HG03135 (cell line): Measurements from ENCODE around the gene ACOX1.

Experiments used
- ATAC-seq: cut with Tn5 transposase; IDR thresholded peaks from one replicate; pipeline ENCODE4 v1.9.1; 2021; ENCODE audit warnings: mild to moderate bottlenecking, moderate library complexity; ENCODE audit not compliant: unreplicated experiment

ACOX1 gene

DNA sequence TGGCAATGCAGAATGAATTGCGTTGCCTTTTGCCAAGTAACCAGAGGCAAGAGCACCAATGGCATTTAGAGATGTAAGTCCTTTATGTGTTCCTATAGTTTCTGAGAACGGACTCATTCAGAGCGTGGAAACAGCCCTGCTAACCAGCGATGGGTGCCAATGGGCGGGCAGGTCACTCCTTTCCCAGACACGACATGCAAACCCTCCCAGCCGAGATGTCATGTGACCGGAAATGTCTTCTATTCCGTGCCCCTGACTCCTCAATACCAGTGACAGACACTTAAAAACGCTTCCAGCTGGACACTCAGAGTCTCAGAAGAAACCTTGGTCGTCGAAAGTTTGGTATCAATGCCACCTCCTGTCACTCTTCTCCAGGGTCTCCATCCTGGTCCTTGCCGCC lies 41.3 kb downstream of the ACOX1 start:
- no peak for ATAC-seq

DNA sequence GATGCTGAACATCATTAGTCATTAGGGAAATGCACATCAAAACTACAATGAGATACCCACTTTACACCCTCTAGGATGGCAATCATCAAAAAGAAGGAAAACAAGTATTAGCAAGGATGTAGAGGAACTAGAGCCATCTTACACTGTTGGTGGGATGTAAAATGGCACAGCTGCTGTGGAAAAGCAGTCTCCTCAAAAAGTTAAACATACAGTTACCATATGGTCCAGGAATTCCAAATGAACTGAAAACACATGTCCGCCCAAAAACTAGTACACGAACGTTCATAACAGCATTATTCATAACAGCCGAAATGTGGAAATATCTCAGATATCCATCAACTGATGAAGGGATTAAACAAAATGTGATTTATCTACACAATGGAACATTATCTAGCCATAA lies 45.2 kb downstream of the ACOX1 start:
- ATAC-seq, result no peak

DNA sequence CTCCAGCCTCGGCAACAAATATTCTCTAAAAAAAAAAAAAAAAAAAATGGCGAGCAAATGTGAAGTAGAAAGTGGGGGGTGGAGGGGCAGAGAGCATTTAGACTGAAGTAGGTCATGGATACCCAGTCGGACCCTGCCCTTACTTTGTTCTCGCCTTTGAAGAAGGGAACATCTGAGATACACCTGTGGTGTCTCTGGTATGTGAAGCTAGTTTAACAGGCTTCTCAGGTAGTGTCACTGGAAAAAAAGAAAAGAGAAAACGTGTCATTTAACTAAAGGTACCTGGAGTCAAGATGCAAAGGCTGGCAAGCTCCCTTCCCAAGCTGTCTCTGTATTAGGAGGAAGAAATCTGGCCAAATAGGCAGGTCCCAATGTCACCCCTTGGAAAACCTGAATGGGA lies 46.1 kb downstream of the ACOX1 start:
- ATAC-seq, result no peak

DNA sequence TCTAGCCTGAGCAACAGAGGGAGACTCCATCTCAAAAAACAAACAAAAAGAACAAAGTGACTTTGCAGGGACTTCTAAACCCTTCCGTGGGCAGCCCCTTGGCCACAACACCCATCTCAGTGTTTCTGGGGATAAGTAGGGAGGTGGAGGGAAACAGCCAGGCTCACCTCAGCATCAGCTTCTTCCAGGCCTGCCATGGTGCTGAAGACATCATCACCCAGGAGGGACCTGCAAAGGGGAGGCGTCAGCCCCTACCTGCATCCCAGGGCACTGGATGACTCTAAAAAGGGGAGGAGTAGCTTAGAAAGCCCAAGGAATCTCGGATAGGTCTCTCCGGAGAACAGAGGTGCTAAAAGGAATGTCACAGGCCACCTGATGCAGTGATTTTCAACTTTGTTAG lies 47.9 kb downstream of the ACOX1 start:
- no peak for ATAC-seq

DNA sequence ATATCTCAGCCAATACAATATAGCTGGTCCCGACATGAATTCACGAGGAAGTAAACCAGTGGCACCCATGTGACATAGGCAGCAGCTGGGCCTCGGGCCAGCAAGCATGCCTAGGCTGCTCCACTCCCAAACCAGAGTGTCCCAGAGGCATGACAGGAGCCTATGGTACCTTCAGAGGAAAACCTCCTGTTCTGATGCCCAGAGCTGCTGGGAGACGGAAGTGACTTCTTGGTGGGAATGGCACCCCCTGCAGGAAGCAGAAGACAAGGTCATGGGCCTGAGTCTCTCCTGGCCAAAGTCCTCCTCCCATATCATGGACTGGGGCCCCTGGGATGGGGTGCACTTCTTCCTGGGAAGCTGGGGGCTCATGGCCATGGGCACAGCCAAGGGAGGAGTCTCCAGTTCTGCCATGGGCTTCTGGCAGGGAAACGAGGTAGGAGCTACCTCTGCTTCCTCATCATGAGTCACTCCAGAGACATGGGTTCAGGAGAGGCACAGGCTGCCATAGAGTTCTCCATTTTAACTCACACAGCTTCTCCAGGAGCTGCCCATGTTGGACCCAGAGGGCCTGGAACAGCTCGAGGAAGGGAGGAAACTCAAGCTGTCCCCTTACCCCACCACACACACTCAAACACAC lies 51.6 kb downstream of the ACOX1 start:
- ATAC-seq, result no peak

DNA sequence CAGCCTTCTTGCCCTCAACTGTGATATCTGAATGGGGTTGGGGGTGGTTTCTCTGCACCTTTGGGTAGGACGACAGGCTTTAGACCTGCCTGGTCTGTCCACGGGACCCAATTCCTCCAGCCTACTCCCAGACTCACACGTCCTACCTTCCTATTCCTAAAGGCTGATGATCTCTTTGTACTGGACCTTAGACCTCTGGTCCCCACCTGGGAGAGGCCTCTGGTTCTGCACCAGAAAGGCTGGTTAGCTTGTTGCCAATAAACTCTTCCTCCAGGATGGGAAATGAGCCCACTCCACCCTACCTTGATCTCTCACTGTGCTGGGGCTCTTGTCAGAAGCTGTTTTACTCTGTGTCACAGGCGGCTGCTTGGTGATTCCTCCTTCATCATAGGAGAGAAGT lies 52.5 kb downstream of the ACOX1 start:
- no peak for ATAC-seq

DNA sequence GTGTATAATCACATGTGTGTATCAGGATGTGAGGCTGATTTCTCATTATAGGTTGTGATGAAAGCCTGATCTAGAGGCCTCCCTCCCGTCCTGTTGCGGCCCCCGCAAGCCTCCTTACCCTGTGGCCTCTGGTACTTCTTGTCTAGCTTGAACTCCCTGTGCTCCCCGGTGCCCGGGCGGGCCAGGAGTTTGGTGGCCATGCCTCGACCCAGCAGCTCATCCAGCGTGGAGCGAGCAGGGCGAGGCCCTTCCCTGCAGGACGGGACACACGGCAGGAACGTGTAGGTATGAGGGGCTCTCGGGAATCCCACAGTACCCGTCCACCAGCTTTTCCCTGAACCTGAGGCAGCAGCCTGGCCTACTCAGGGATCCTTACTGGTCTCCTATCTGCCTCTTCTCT lies 53.1 kb downstream of the ACOX1 start:
- ATAC-seq, result no peak

DNA sequence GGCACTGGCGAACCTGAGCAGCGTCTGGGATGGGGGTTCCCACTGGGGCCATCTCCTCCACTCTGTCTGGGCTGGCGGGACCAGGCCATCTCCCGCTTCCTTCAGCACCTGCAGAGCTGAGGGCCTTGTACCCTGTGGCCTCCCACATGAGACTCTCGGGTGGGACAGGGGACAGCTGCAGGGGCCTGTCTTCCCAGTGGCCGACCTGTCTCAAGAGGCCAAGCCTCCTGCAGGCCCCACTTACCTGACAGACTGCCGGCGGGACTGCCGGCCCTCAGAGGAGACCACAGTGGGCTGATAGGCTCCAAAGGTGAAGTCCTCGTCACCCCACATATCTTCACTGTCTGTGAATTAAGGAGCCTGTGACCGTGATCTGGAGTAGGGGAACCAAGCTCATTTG lies 53.9 kb downstream of the ACOX1 start:
- ATAC-seq, result no peak

DNA sequence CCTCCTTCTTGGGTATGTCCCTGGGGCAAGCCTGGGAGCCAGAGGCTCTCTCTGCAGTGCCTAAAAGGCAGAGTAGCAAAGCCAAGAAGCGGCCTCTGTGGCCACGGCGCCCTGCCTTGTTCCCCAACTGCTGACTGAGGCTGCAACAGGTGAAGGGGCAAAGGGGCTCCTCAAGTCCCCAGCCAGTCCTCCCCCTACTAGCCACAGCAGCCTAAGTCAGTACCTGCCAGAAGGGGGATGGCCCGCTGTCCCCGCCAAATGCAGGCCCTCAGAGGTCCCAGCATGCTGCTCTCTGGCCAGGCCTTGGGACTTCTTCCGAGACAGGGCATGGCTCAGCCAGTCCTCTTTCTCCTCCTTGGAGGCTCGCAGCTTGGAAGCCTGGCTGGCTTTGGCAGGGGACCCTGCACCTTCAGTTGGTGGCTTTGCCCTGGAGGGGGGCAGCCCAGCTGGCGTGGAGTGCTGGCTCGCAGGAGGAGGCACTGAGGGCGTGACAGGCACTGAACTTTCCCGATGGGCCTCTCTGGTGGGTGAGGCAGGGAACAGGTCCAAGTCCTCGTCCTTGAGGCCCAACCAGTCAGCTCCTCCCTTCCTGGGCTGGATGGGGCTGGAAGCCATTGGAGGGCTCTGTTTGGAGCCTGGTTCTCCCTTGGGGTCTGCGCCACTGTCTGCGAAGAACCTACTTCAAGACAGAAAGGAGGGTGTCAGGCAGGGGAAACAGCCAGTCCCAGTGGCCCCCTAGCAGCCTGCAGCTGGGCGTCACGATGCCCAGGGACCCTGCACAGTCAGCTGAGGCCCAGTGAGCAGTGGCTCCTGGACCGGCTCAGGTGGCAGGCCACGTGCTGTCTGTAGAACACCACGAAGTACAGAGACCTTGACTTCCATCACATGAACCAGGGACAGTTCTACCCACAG lies 55.7 kb downstream of the ACOX1 start:
- no peak for ATAC-seq

DNA sequence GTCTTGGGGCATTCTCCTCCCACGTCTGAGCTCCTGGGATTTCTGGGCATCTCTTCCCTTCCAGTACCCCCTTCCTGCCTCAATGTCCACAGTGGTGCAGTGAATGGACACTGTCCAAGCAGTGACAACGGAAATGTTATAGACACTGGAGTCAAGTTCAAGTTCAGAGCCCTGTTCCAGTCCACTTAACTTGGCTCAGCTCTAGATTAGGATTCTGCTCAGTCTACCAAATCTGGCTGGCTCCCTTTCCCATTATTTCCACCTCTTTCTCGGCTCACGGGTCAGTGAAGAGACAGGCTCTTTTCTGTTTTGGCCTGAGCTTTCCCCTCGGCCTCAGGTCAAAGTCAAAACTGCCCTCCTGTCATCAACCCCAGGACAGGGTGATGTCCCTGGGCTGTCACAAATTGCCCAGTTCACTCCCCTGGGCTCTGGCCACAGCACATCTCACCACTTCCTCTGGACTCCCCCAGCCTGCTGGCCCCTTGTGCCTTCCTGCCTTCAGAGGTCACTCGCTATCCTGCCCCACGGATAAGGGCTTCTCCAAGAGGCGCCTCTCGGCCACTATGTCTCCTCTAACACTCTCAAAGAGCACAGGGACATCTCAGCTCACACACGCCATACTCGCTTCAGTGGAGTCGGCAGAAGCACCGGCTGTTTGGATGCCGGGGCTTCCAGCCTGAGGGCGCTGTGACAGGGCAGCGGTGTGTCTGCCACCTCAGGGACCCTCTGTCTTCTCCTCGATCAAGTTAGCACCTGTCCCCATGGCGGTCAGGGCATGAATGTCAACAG lies 56.6 kb downstream of the ACOX1 start:
- no peak for ATAC-seq

DNA sequence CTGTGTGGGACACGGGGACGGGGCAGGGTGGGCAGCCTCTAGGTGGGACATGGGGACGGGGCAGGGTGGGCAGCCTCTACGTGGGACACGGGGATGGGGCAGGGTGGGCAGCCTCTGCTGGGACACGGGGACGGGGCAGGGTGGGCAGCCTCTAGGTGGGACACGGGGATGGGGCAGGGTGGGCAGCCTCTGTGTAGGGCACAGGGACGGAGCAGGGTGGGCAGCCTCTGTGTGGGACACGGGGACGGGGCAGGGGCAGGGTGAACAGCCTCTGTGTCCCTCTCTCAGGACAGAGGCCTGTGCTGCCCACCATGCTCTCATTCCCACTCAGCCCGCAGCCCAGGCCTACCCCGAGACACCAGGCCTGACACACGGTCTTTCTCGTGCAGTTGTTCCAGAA lies 57.4 kb downstream of the ACOX1 start:
- no peak for ATAC-seq

DNA sequence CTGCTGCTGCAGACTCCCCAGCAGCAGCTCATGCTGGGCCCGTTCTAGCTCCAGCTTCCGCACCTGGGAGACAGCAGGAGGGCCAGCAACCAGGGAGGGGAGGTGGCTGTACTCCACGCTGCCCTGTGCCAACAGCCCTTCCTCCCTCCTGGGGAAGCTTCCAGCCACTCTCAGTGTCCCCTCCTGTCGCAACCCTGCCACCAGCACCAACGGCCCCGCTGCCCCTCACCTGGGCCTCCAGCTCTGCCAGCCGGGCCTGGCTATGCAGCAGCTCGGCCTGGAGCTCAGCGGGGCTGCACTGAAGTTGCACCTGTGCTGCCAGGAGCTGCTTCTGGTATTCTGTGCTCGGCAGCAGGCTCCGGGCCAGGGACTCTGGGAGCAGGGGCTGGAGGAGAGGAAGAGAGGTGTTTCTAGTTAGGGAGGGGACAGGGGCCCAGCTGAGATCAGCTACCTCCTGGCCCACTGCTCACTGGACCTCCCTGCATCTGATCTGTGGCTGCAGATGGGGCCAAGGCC lies 58.9 kb downstream of the ACOX1 start:
- ATAC-seq, result no peak

DNA sequence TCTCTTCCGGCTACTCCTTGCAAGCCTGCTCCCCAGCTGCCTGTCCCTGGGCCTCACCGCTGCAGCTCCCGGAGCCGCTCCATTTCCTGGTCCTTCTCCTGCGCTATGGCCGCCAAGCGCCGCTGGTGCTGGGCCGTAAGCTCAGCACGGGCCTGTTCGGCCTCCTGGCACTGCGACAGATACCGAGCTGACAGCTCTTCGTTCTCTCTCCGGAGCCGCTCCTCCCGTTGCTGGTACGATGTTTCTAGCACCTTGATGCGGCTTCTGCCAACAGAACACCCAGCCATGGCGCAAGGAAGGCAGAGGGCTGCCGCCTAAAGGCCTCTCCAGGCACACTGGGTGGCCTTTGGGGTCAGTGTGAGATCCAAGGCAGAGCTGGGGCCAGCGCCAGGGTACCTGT lies 59.4 kb downstream of the ACOX1 start:
- ATAC-seq, result no peak

DNA sequence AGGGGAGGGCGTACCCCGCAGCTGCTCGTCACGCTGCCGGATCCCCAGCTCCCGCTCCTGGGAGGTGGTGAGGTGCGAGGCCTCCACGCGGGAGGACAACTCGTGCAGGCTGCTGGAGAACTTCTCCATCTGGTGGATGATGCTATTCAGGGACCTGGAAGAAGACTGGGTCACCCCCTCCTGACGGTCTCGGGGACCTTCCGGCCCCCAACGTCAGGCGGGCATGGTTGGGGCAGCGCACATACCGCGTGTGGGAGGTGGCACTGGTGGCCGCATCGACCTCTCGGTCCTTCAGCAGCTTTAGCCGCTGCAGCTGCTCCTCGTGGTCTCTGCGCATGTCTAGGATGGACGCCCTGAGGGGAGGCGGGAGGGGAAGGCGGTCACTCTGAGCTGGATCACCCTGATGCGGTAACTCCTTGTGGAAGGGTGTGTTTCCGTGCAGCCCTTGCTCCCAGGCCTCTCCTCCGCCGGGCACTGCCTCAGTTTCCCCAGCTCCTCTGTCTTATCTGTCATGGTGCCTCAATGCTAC lies 61.0 kb downstream of the ACOX1 start:
- no peak for ATAC-seq

DNA sequence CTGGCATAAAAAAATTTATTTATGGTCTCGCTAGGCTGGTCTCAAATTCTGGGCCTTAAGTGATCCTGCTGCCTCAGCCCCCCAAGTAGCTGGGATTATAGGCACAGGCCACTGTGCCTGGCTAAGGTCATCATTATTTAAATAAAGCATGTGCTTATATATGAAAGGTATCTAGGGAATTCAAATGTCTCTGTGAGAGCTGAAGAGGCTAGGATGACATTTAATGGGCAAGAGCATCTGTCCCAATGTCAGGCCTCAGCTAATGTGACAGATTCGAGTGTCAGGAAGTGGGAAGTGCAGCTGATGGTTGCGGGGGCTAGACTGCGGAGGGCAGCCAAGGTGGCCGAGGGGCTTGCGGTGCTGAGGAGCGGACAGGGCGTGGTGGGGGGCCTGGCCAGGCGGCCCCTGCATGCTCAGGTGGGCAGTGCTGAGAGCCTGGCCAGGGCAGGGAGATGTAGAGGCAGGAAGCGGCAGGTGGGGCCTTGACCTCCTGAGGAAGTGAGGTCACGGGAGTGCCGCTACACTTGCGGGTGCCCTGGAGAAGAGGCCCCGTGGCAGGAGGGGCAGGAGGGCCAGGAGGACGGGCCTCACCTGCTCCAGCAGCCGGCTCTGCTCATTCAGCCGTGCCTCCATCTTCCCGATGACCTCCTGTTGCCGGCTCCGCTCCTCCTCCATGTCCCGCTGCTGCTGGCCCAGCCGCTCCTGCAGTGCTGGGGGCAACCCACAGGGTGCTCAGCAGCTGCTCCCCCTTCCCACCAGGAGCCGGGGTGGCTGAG lies 61.6 kb downstream of the ACOX1 start:
- ATAC-seq, result no peak

DNA sequence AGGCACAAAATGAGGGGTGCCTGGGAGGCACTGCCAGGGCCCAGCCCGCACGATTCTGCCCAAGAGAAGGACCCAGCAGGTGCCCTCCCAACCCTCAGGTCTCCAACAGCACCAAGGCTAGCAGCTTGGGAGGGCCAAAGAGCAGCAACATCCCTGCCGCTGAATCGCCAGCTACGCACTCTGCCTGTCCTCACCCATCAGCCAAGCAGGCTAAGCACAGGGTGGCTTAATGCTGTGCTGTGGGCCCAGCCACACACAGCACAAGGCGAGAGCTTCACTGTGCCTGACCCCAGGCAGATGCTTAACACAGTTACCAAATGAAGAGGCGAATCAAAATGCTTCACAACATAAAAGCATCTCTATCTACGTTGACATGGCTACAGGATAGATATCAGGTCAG lies 63.7 kb downstream of the ACOX1 start:
- ATAC-seq, result no peak

DNA sequence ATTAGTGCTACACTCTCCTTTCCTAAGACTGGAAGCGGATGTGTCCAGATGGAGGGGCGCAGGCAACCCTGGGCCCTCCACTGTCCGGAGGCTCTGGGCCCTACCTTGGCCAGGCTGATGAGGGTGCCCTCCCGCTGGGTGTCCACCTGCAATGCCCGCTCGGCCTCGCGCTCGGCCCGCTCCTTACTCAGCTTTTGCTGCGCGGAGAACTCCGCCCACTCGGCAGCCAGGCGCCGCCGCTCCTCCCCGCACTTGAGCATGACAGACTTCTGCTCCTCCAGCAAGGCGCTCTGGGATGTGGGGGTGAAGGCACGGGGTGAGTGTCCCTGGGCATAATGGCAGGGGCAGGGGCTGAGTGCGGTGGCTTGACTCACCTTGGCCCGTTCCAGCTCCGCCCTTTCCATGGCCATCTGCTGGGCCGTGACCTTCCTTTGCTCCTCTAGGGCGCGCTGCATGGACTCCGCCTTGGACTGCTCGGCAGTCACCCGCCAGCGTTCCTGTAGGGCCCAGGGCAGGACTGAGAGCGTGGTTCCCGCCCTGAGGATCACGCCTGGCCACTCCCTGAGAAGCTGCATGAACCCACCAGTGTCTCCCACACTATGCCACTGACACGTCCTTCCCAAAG lies 64.2 kb downstream of the ACOX1 start:
- ATAC-seq, result no peak

DNA sequence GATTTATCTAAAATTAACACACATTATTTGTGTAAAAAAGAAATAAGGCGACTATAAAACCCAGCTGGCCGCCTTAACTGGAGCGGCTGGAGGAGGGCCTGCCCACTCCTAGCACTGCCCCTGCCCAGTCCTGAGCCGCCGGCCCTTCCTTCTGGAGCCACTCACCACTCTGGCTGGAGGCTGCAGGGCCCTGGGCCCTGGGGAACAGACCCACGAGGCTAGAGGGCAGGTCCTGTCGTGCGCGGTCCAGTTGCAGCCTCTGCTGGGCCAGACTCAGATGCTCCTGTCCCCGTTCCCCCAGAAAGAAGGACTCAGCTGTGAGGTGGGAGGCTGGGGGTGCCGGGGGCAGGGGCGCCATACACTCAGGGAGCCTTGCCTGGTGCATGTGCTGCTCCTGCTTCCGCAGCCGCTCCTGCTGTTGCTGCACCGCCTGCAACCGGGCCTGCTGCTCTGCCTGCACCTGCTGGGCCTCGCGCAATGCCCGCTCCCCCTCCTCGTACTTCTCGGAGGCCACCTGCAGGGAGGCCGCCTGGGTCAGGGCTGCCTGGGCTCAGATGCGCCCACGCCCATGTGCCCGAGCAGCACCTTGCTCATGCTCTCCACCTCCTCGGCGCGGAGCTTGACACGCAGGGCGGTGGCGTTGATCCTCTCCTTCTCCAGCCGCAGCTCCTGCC lies 65.3 kb downstream of the ACOX1 start:
- no peak for ATAC-seq

DNA sequence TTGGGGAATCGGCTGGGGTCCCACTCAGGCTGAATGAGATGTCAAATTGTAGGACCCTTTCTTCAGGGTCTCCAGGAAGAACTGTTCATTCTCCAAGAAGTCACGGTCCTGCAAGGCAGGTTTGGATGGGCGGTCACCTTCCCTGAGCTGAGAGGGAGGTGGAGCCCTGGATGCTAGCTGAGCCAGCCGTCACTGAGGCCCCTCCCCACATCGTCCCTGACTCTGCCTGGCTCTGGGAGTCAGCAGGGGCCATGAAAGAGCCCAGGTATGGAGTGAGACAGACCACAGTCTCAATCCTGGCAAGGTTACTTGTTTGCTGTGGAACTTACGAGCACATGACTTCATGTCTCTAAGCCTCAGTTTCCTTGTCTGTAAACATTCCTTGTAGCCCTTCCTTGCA lies 68.3 kb downstream of the ACOX1 start:
- no peak for ATAC-seq
